Stimulated activated CD4-positive, alpha-beta T cell treated with anti-CD3 and anti-CD28 coated beads, Interleukin-1b, Interleukin-23, amount 100 ng/mL, for 24 hours (primary cell): ENCODE results near the gene CGB3.

Experiments
- DNase-seq, 4 experiments: peaks; one replicate each; pipeline ENCODE4 v3.0.0-alpha.2; 2020; ENCODE audit warnings: low read depth in 4 of 4, low spot score in 1 of 4

The CGB3 gene

DNA sequence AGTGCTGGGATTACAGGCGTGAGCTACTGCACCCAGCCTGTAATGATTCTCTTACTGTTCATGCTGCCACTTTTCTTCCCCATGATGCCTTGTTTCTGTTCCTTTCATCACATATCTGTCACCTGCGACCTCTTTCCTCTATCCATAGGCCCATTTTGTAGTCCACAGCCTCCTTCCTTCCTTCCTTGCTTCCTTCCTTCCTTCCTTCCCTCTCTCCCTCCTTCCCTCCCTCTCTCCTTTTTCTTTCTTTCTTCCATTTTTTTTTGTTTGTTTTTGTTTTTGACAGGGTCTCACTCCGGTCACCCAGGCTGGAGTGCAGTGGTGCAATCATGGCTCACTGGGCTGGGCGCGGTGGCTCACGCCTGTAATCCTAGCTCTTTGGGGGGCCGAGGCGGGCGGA, 35.3 kb downstream of the CGB3 start:
- no peak for DNase-seq

DNA sequence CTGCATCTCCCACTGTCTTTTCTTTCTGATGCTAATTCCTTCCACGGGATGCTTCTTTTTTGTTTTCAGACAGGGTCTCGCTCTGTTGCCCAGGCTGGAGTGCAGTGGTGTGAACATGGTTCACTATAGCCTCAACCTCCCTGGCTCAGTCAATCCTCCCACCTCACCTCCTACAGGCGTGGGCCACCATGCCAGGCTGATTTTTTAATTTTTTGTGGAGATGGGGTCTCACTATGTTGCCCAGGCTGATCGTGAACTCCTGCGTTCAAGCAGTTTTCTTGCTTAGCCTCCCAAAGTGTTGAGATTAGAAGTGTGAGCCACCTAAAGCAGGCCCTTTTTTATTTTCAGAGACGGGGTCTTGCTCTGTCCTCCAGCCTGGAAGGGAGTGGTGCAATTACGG, 35.8 kb downstream of the CGB3 start:
- no peak for DNase-seq

DNA sequence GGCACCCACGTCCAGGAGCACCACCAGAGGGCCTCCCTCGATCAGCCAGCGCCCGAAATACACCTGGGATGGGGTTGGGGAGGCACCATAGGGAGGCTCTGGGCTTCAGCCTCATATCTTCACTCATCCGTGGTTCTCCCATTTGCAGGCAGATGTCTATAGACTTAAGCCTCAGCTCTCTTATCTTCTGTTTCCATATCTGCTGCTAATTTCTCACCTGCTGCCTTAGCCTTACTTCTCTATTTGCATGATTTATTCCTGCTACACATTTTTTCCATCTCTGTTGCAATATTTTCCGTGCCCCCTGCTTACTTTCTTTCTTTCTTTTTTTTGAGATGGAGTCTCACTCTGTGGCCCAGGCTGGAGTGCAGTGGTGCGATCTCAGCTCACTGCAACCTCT, 36.8 kb downstream of the CGB3 start:
- no peak for DNase-seq

DNA sequence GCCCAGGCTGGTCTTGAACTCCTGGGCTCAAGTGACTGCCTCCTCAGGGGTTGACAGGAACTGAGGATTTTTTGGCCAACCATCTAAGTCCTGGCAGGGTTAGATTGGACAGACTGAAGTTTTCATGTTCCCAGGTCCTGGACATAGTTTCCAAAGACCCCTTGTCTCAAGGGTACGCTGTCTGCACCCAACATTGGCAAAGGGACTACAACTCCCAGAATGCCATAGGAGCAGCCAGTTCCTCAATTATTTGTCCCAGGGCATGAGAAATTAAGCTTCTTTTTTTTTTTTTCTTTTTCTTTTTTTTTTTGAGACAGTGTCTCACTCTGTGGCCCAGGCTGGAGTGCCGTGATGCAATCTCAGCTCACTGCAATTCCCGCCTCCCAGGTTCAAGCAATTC, 37.9 kb downstream of the CGB3 start:
- DNase-seq, result no peak

DNA sequence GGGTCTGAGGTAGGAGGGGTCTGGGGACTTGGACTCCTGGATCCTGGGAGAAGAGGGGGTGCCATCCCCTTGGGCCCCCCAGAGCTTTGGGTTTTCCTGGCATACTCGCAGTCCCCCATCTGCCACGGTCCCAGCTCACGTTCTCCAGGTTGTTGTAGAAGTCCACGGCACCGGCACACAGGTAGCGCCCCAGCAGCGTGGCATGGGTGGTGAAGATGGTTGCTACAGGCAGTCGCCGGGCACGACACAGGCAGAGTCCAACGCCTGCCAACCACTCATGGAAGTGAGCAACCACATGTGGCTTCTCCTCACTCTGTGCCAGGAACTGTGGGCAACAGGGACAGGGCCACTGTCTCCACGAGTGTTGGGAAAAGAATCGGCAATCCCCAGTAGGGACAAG, 38.4 kb downstream of the CGB3 start:
- no peak for DNase-seq

DNA sequence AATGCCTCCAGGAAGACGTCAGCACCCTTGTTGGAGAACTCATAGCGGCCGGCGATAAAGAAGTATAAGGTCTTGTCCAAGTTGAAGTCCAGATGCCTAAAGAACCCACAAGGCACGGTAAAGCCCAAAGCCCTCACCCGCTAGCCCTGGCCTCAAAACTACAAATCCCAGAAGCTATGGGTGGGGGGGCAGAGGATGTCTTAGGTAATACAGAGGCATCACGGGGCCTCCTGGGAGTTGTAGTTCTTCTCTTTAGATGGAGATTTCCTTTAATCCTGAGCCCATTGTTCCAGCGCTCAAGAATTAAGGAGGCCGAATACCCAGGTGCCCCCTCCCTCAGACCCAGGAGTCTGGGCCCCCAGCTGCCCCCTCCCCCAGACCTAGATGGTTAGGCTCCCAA, 41.9 kb downstream of the CGB3 start:
- DNase-seq, result no peak

DNA sequence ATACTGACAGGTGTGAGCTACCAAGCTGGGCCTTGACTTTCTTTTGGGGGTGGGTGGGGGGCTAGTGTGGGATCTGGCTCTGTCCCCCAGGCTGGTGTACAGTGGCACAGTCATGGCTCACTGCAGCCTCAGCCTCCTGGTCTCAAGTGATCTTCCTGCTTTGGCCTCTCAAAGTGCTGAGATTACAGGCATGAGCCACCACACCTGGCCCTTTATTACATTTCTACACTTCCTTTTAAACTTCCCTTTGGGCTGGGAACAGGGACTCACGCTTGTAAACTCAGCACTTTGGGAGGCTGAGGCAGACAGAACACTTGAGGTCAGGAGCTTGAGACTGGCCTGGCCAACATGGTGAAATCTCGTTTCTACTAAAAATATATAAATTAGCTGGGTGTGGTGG, 47.1 kb downstream of the CGB3 start:
- DNase-seq, result no peak

DNA sequence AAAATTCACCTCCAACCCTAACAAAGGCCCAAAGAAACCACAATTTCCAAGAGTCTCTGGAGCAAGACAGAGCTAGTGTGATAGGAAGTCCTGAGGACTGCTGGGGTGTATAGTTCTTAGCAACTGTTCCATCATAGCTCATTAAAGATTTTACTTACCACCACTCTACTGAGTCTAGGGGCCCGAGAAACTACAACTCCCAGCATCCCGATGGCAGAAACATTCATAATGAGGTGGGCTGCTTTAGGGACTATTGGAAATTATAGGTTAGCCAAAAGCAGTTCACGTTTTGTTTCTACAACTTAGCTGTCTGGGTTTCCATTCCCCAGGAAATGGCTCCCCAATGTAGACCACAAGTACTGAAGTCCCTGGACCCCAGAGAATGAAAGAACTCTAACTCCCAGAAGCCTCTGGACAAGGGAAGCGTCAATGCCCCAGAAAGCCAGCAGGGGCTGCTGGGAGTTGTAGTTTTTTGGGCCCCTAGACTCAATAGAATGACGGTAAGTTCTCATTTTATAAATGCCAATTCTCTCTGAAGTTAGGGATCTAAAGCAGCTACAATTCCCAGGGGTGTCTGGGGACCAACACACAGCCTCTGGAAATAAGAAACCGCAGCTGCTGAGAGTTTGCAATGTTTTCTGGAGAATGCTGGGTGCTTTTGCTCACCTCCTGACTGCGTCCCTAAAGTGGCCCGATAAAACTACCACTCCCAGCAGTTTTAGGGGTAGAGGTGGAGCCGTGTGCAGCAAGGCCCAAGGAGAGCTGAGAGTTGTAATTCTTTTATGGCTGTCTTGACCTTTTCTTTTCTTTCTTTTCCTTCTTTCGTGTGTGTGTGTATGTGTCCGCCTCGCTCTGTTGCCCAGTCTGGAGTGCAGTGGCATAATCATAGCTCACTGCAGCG, 47.9 kb downstream of the CGB3 start:
- no peak for DNase-seq
